Thoracic aorta (tissue), 2 donors: ENCODE results near the gene HEATR5A. TPM values are rescaled to one million over a fixed set of nuclear protein-coding genes. Genes with fewer than 3 reads are reported as not detected.

ENCODE experiments used
- ATAC-seq: fragments of 150-250 bp; one replicate; pipeline ENCODE4 v1.8.0; 2017; ENCODE audit warnings: low read depth; ENCODE audit not compliant: insufficient number of reproducible peaks, low FRiP score
- DNase-seq: peaks from one replicate; pipeline ENCODE4 v3.0.0-alpha.2; 2020; ENCODE audit warnings: low spot score
- H3K27ac ChIP-seq, 2 donors: fragments of 200-600 bp; sonication (generic); 1 replicate in 1 of 2; 2 replicates in 1 of 2; pipeline ENCODE4 v1.5.1; 2016; ENCODE audit warnings: mild to moderate bottlenecking in 2 of 2, moderate library complexity in 2 of 2
- H3K27me3 ChIP-seq: fragments of 200-600 bp; sonication (generic); replicated peaks from 2 replicates; pipeline ENCODE4 v1.6.0; 2016; ENCODE audit warnings: mild to moderate bottlenecking; ENCODE audit not compliant: insufficient read depth
- H3K36me3 ChIP-seq: fragments of 200-600 bp; sonication (generic); one replicate; pipeline ENCODE4 v1.5.1; 2016
- H3K4me1 ChIP-seq, 2 donors: fragments of 200-600 bp; sonication (generic); 1 replicate in 1 of 2; 2 replicates in 1 of 2; pipeline versions ENCODE4 v1.5.1 to v1.6.0; 2016; ENCODE audit warnings: low read depth in 2 of 2, mild to moderate bottlenecking in 1 of 2; ENCODE audit not compliant: control insufficient read depth in 1 of 2
- H3K4me3 ChIP-seq: fragments of 200-600 bp; sonication (generic); 2 replicates; pipeline ENCODE4 v1.5.1; 2016; ENCODE audit warnings: mild to moderate bottlenecking
- H3K9me3 ChIP-seq: fragments of 200-600 bp; sonication (generic); 2 replicates; pipeline ENCODE4 v1.5.1; 2016
- total RNA-seq, 2 donors: library from RNA; depleted of rRNA; stranded (reverse); fragments of >200 nt; gene quantifications; one replicate each; pipeline versions ENCODE4 v1.1.0 to v1.2.3, GENCODE V29; 2016
- TF ChIP-seq, protein P1 (sequence below): fragments of 200-600 bp; sonication (generic); IDR thresholded peaks from one replicate; pipeline ENCODE4 v1.5.1; 2019; ENCODE audit warnings: antibody characterized with exemption

The HEATR5A gene
- total RNA-seq, 2 donors from 2014 or later: 39.1 to 43.6 TPM

DNA sequence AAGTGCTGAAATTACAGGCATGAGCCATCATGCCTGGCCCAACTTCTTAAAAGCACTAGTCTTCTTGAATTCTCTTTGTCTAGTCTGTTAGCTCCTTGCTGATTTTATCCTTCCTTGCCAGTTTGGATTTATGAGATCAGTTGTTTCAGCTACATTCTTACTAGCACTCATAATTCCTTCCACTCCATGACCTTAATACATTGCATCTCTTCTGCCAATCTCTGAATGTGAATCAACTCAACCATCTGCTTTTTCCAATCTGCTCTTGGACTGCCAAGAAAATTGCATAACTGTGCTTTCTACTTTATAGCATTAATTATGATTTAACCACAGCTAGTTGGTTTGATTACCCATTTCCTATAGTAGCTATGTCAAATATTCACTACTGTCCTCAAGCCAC, 14.9 kb upstream of the HEATR5A start:
- Histone ChIP-seq H3K4me3 (no peak overlapping the region), H3K36me3 (no peaks in the 10 kb centered on the region), H3K27me3 (no peaks in the 10 kb centered on the region), H3K9me3 (no peaks in the 10 kb centered on the region), H3K4me1 (peaks cover 3 to 19% of the 10 kb centered on the region in 2 donors), H3K27ac (no peak overlapping the region)
- ATAC-seq (no peak), DNase-seq (no peak)
- TF ChIP-seq, protein P1, sequence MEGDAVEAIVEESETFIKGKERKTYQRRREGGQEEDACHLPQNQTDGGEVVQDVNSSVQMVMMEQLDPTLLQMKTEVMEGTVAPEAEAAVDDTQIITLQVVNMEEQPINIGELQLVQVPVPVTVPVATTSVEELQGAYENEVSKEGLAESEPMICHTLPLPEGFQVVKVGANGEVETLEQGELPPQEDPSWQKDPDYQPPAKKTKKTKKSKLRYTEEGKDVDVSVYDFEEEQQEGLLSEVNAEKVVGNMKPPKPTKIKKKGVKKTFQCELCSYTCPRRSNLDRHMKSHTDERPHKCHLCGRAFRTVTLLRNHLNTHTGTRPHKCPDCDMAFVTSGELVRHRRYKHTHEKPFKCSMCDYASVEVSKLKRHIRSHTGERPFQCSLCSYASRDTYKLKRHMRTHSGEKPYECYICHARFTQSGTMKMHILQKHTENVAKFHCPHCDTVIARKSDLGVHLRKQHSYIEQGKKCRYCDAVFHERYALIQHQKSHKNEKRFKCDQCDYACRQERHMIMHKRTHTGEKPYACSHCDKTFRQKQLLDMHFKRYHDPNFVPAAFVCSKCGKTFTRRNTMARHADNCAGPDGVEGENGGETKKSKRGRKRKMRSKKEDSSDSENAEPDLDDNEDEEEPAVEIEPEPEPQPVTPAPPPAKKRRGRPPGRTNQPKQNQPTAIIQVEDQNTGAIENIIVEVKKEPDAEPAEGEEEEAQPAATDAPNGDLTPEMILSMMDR: no peak

DNA sequence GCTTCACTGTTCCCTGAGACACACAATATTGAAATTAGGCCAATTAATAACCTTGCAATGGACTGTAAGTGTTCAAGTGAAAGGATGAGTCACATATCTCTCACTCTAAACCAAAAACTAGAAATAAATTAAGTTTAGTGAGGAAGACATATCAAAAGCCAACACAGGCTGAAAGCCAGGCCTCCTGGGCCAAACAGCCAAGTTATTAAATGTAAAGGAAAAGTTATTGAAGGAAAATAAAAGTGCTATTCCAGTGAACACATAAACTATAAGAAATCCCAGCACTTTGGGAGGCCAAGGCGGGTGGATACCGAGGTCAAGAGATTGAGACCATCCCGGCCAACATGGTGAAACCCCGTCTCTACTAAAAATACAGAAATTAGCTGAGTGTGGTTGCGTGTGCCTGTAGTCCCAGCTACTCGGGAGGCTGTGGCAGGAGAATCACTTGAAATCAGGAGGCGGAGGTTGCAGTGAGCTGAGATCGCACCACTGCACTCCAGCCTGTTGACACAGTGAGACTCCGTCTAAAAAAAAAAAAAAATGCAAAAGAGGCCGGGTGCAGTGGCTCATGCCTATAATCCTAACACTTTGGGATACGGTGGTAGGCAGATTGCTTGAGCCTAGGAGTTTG, 10.4 kb upstream of the HEATR5A start:
- Histone ChIP-seq H3K27ac (no peak overlapping the region), H3K4me3 (no peak overlapping the region), H3K9me3 (no peaks in the 10 kb centered on the region), H3K4me1 (peaks cover under 1 to 7% of the 10 kb centered on the region in 2 donors), H3K36me3 (no peaks in the 10 kb centered on the region), H3K27me3 (no peaks in the 10 kb centered on the region)
- TF ChIP-seq, protein P1: no peak
- DNase-seq: no peak
- no peak for ATAC-seq

DNA sequence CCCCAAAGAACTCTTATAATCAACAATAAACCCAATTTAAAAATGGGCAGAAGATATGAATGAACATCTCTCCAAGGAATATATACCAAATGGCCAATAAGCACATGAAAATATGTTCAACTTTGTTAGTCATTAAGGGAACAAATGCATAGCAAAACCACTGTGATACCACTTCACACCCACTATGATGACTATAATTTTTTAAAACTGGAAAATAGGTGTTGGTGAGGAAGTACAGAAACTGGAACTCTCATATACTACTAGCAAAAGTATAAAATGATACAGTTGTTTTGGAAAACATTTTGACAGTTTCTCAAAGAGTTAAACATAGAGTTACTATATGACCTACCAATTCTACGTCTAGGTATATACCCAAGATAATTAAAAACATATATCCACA, 9.4 kb upstream of the HEATR5A start:
- Histone ChIP-seq H3K9me3 (no peaks in the 10 kb centered on the region), H3K4me1 (no peaks in the 10 kb centered on the region), H3K27ac (no peak overlapping the region), H3K4me3 (no peak overlapping the region), H3K36me3 (no peaks in the 10 kb centered on the region), H3K27me3 (no peaks in the 10 kb centered on the region)
- TF ChIP-seq, protein P1: no peak
- no peak for DNase-seq
- no peak for ATAC-seq

DNA sequence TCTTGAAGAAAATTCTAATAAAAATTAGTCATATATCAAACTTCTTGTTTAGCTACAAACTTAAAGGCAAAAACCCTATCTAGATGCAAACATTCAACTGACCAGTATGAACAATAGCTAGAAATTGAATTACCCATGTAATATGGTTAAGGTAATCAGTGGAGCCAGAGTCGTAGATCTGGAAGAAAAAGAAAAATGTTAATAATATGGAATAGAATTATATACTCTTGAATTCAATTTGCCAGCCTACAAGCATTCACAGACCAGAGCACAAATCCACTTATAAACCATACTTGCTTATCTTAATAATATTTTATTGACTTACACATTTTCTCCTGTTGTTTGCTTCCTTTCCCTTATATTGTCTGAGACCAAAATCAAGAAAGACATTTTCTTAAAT, 7.7 kb upstream of the HEATR5A start:
- no peak overlapping the region for H3K4me3 ChIP-seq
- H3K27ac ChIP-seq: no peak overlapping the region
- no peaks in the 10 kb centered on the region for H3K9me3 ChIP-seq
- H3K4me1 ChIP-seq: no peaks in the 10 kb centered on the region
- TF ChIP-seq, protein P1: no peak
- ATAC-seq (no peak), DNase-seq (no peak)
- H3K27me3 ChIP-seq: no peaks in the 10 kb centered on the region
- H3K36me3 ChIP-seq: no peaks in the 10 kb centered on the region

DNA sequence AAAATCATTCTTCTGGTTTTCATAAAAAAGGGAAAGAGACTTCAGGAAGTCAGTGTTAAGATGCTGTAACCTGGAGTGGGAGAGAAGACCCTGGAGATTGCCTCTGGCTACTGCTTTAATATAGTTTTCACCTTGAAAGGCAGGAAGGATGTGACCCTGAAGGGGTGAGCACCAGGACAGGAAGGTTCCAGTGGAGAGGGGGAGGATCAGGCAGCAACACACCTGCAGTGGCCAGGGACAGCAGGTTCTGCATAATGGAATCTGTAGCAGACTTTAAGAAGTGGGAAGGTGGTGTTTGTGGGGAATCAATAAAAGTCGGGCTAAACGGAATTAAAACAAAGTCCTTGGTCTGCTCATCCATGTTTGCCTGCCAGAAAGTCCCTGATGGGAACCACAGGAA, 6.3 kb upstream of the HEATR5A start:
- ATAC-seq: no peak
- H3K4me1 ChIP-seq: no peaks in the 10 kb centered on the region
- DNase-seq: no peak
- H3K4me3 ChIP-seq: no peak overlapping the region
- H3K27me3 ChIP-seq: no peaks in the 10 kb centered on the region
- H3K27ac ChIP-seq: no peak overlapping the region
- H3K9me3 ChIP-seq: no peaks in the 10 kb centered on the region
- TF ChIP-seq, protein P1: no peak
- no peaks in the 10 kb centered on the region for H3K36me3 ChIP-seq
